Measurements from ENCODE around the gene SARDH.
"Not testable (repeated sequence)": the region's sequence is repeated elsewhere in the genome, so short reads cannot be mapped to it uniquely, and the experiment has no call there.

SARDH gene

GRCh38 chr9:133767625-133768024, 29.5 kb upstream of the SARDH start:
- POLR2A ChIA-PET = no interaction called here
- no peak for DNase-seq (ENCODE audit: extremely low spot score)
- TF ChIP-seq BHLHE40 (IDR thresholded peaks at IDR 0.05; ENCODE audit: borderline replicate concordance) = no peak
- no peak for TF ChIP-seq CTBP1 (IDR thresholded peaks at IDR 0.05; ENCODE audit: borderline replicate concordance)
- no peak for TF ChIP-seq SUZ12 (IDR thresholded peaks at IDR 0.05)
- TF ChIP-seq NFRKB (IDR thresholded peaks at IDR 0.05) = no peak
- no peak for TF ChIP-seq ZNF384 (IDR thresholded peaks at IDR 0.05)
- no peak for TF ChIP-seq L3MBTL2 (conservative IDR thresholded peaks at IDR 0.05)
- TF ChIP-seq, protein P1, sequence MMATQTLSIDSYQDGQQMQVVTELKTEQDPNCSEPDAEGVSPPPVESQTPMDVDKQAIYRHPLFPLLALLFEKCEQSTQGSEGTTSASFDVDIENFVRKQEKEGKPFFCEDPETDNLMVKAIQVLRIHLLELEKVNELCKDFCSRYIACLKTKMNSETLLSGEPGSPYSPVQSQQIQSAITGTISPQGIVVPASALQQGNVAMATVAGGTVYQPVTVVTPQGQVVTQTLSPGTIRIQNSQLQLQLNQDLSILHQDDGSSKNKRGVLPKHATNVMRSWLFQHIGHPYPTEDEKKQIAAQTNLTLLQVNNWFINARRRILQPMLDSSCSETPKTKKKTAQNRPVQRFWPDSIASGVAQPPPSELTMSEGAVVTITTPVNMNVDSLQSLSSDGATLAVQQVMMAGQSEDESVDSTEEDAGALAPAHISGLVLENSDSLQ (IDR thresholded peaks at IDR 0.05) = no peak
- no peak for TF ChIP-seq FOXM1 (IDR thresholded peaks at IDR 0.05; ENCODE audit: borderline replicate concordance)
- TF ChIP-seq SP1 (IDR thresholded peaks at IDR 0.05) = no peak
- TF ChIP-seq TARDBP (IDR thresholded peaks at IDR 0.05) = no peak
- no peak for TF ChIP-seq FOXK2 (IDR thresholded peaks at IDR 0.05)
- TF ChIP-seq ELF4 (IDR thresholded peaks at IDR 0.05) = no peak
- CTCF ChIA-PET = interaction anchor here (0.6 kb wide), 1 partner anchor 234 kb away, joined by 3 read pairs; no protein-coding TSS in a partner anchor

GRCh38 chr9:133767008-133767407, 28.9 kb upstream of the SARDH start:
- DNase-seq (ENCODE audit: extremely low spot score) = no peak
- no peak for TF ChIP-seq SP1 (IDR thresholded peaks at IDR 0.05)
- no peak for TF ChIP-seq CTBP1 (IDR thresholded peaks at IDR 0.05; ENCODE audit: borderline replicate concordance)
- CTCF ChIA-PET = no interaction called here
- POLR2A ChIA-PET = no interaction called here

DNA sequence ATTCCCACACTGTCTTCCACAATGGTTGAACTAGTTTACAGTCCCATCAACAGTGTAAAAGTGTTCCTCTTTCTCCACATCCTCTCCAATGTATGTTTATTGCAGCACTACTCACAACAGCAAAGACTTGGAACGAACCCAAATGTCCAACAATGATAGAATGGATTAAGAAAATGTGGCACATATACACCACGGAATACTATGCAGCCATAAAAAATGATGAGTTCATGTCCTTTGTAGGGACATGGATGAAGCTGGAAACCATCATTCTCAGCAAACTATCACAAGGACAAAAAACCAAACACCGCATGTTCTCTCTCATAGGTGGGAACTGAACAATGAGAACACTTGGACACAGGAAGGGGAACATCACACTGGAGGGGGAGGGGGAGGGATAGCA, 28.1 kb upstream of the SARDH start:
- DNase-seq (ENCODE audit: extremely low spot score); POLR2A ChIA-PET; CTCF ChIA-PET: not testable (repeated sequence)

- ChIA-PET POLR2A (no interaction called here), CTCF (no interaction called here)
- DNase-seq (ENCODE audit: extremely low spot score) = no peak
- TF ChIP-seq, protein P1 (IDR thresholded peaks at IDR 0.05) = no peak
- TF ChIP-seq L3MBTL2 (conservative IDR thresholded peaks at IDR 0.05) = no peak
- TF ChIP-seq SUZ12 (IDR thresholded peaks at IDR 0.05) = no peak
- no peak for TF ChIP-seq FOXM1 (IDR thresholded peaks at IDR 0.05; ENCODE audit: borderline replicate concordance)
- no peak for TF ChIP-seq ELF4 (IDR thresholded peaks at IDR 0.05)
- TF ChIP-seq ZNF384 (IDR thresholded peaks at IDR 0.05) = no peak
- no peak for TF ChIP-seq LEF1 (IDR thresholded peaks at IDR 0.05; ENCODE audit: borderline replicate concordance)
- no peak for TF ChIP-seq HDGF (IDR thresholded peaks at IDR 0.05; ENCODE audit: borderline replicate concordance)
- no peak for TF ChIP-seq CTBP1 (IDR thresholded peaks at IDR 0.05; ENCODE audit: borderline replicate concordance)
- TF ChIP-seq FOXK2 (IDR thresholded peaks at IDR 0.05) = no peak
- TF ChIP-seq FOXA1 (IDR thresholded peaks at IDR 0.05) = no peak
- no peak for TF ChIP-seq TARDBP (IDR thresholded peaks at IDR 0.05)
- no peak for TF ChIP-seq BHLHE40 (IDR thresholded peaks at IDR 0.05; ENCODE audit: borderline replicate concordance)
- TF ChIP-seq ARNT (IDR thresholded peaks at IDR 0.05) = no peak
- no peak for TF ChIP-seq SP1 (IDR thresholded peaks at IDR 0.05)
- TF ChIP-seq NFRKB (IDR thresholded peaks at IDR 0.05) = no peak
Observed at GRCh38 chr9:133763272-133764183, 25.4 kb upstream of the SARDH start.

GRCh38 chr9:133762488-133763271, 24.5 kb upstream of the SARDH start:
- no peak for TF ChIP-seq NFRKB (IDR thresholded peaks at IDR 0.05)
- TF ChIP-seq FOXA1 (IDR thresholded peaks at IDR 0.05) = no peak
- TF ChIP-seq L3MBTL2 (conservative IDR thresholded peaks at IDR 0.05) = no peak
- no peak for TF ChIP-seq ELF4 (IDR thresholded peaks at IDR 0.05)
- TF ChIP-seq, protein P1 (IDR thresholded peaks at IDR 0.05) = no peak
- TF ChIP-seq BHLHE40 (IDR thresholded peaks at IDR 0.05; ENCODE audit: borderline replicate concordance) = no peak
- no peak for TF ChIP-seq HDGF (IDR thresholded peaks at IDR 0.05; ENCODE audit: borderline replicate concordance)
- no peak for TF ChIP-seq SUZ12 (IDR thresholded peaks at IDR 0.05)
- TF ChIP-seq TARDBP (IDR thresholded peaks at IDR 0.05) = no peak
- no peak for TF ChIP-seq FOXM1 (IDR thresholded peaks at IDR 0.05; ENCODE audit: borderline replicate concordance)
- no peak for TF ChIP-seq SP1 (IDR thresholded peaks at IDR 0.05)
- ChIA-PET CTCF (no interaction called here), POLR2A (no interaction called here)
- no peak for DNase-seq (ENCODE audit: extremely low spot score)

DNA sequence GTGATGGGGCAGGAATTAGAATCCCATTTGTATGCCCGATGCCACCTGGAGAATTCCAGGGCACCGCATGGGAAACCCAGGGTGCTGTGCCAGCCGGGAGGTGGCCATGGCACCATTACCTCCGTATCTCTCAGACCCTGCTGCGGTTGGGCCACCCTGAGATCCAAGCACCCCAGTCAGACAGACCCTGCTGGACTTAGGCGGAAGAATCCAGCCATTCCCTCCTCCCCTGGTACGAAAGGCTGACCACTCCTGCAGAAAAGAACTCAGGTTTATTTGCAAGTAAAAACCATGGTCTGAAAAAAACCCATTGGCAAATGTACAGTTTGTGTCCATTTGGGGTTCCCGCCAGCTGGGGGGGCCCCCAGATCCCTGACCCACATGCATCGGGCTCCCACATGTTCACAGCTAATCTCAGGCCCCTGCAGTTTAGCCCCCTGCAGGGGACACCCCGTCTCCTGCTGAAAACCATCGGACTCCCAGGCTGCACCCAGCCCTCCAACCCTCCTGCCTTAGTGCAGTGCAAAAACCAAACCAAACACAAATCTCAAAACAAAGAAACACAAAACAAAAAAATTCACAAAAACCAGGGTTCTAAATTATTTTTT, 23.6 kb upstream of the SARDH start:
- no peak for TF ChIP-seq TARDBP (IDR thresholded peaks at IDR 0.05)
- no peak for TF ChIP-seq ELF4 (IDR thresholded peaks at IDR 0.05)
- no peak for TF ChIP-seq BHLHE40 (IDR thresholded peaks at IDR 0.05; ENCODE audit: borderline replicate concordance)
- TF ChIP-seq ARNT (IDR thresholded peaks at IDR 0.05) = no peak
- no peak for TF ChIP-seq FOXK2 (IDR thresholded peaks at IDR 0.05)
- no peak for TF ChIP-seq FOXA1 (IDR thresholded peaks at IDR 0.05)
- TF ChIP-seq CTBP1 (IDR thresholded peaks at IDR 0.05; ENCODE audit: borderline replicate concordance) = no peak
- no peak for TF ChIP-seq SP1 (IDR thresholded peaks at IDR 0.05)
- no peak for TF ChIP-seq HDGF (IDR thresholded peaks at IDR 0.05; ENCODE audit: borderline replicate concordance)
- CTCF ChIA-PET = no interaction called here
- POLR2A ChIA-PET = no interaction called here
- no peak for DNase-seq (ENCODE audit: extremely low spot score)

Measured in HEK293T (cell line).